GM20000 (cell line): Measurements from ENCODE around the gene TTC39A.

Source experiments
- DNase-seq: peaks from one replicate; pipeline ENCODE4 v3.0.0; 2012; ENCODE audit warnings: low spot score
- CTCF ChIP-seq: IDR thresholded peaks from 2 replicates; pipeline ENCODE4 v1.5.1; 2012; ENCODE audit warnings: mild to moderate bottlenecking, control low read depth; ENCODE audit errors: extremely low read depth, missing control alignments

TTC39A gene

GRCh38 chr1:51321924-51322280, 8.5 kb downstream of the TTC39A start:
- DNase-seq: no peak

GRCh38 chr1:51320967-51321923, 9.1 kb downstream of the TTC39A start:
- no peak for DNase-seq

More at GRCh38 chr1:51321924-51322280, 8.5 kb downstream of the TTC39A start:
- no peak for TF ChIP-seq CTCF

DNA sequence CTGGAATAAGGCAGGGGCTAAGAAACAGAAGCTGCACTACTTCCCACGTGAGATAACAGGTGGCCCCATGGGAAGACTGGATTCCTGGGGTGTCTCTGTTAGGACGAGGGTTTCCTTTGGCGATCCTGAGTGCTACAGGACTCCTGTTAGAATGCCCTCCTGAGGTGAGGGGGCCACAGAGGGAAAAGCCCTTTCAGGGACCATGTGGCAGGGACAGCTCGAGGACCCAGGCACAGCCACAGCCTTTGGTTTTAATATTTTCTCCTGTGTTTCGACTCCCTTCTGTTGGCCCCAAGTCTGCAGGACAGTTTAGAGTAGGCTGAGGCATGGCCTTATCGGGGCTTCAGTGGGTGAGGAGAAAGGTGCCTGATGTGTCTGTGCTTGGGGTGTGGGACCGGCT, 12.6 kb downstream of the TTC39A start:
- no peak for DNase-seq
- TF ChIP-seq CTCF: no peak

More at GRCh38 chr1:51320967-51321923, 9.1 kb downstream of the TTC39A start:
- TF ChIP-seq CTCF: no peak

GRCh38 chr1:51316846-51317120, 13.6 kb downstream of the TTC39A start:
- TF ChIP-seq CTCF: no peak
- DNase-seq: no peak

DNA sequence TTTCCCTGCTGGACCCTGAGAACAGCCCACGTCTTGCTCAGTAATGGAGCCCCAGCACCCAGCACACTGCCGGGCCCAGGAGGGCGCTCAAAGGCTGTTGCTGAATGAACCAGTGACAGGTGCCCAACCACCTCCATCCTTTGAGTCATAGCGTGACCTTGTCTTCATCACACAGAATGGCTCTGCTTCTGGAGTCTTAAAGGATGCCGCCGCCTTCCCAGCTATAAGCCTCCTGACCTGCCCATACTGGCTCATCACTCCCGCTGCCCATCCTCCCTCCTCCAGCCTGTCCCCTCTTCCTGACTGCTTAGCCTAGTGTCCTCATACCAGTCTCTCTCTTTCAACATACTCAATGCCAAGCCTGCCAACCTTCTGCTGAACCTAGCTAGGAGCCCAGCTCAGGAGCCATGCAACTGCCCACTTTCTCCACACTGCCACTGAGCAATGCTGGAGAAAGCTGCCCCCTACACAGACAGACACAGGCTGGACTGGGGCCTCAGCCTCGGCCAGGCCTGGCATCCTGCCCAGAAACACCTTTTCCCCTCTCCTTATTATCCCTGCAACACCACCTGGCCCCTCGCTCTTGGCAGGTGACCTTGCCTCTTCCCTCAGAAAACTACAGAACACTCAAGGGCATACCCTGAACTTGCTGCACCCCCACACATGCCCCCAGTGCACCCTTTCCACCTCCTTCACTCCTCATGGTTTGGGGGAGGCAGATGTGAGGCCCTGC, 14.1 kb downstream of the TTC39A start:
- TF ChIP-seq CTCF: no peak
- no peak for DNase-seq

DNA sequence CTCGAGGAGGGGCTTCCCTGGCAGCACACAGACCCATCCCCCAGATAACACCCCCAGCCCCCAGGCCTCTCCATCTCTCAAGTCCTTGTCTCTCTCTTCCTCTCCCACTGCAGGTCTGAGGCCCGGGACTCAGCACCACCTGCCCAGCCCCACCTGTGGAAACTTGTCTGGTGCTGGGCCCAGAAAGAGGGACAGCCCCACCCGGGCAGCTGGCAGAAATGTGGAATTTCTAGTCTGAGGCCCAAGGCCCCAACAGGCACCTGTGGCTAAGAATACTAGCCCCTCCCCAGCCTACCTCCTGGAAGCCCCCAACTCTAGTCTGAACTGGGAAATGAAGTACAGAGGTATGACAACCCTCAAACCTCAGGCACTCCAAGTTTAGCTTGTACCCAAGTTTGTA, 15.4 kb downstream of the TTC39A start:
- no peak for DNase-seq
- TF ChIP-seq CTCF: no peak

DNA sequence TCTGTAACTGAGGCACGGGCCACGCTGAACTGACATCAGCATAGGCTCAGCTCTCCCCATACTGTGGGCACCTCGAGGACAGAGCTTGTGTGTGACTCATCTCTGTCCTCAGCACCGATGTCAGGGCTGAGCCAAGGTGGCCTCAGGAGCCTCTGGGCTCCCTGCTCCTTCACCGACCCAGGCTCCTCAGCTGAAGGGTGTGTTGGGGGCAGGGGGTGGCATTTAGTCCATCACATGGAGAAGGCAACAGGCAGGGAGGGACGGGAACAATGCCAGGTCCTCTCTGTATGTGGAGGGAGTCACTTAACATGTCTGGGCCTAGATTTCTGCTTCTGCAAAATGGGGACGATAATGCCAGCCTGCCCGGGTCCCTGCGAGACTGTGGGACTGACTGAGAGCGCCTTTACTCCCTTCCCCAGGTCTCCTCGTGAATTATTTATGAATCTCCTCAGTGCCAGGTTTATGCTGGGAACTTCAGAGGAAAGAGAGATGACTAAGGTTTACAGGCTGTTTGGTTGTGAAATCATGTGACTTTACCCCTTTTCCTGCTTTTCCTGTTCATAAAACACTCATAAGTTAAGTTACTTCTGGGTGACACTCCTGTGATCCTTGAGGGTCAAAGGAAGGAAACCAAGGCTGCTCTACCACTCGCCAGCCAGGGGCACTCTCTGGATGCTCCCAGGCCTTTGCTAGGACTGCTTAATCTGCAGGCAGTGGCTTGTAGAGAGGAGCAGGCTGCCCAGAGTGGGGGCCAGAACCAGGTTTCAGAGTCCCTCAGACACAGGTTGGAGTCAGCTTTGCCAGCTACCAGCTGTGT, 16.2 kb downstream of the TTC39A start:
- DNase-seq: no peak
- no peak for TF ChIP-seq CTCF
